ENCODE results near the gene SVEP1. TPM values are rescaled to one million over a fixed set of nuclear protein-coding genes. Genes with fewer than 3 reads are reported as not detected.
"Not testable (repeated sequence)": the region's sequence is repeated elsewhere in the genome, so short reads cannot be mapped to it uniquely, and the experiment has no call there.

The SVEP1 gene
- total RNA-seq, 4 donors from 2014 or later, result 6.1 to 40.1 (median 17.3) TPM

DNA sequence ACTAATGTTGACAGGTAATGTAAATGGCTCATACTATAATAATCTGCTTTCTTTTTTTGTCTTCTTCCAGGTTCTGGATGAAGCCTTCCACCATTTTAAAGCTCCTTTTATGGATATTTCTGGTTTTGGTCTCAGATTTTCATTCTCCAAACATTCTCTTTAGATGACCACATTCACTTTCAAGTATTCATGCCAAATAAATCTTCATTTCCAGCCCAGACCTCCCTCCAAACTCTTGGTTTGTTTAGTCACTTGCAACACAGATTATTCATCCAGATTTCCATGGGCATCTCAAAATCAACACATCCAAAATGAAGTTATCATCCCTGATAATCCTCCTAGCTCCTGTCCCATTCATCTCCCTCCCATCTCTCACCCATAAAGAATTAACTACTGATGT lies 40.3 kb upstream of the SVEP1 start:
- H3K27ac ChIP-seq, result no peak overlapping the region
- H3K4me3 ChIP-seq, result no peak overlapping the region
- H3K4me1 ChIP-seq, result no peaks in the 10 kb centered on the region
- no peak for DNase-seq
- TF ChIP-seq, protein P1, sequence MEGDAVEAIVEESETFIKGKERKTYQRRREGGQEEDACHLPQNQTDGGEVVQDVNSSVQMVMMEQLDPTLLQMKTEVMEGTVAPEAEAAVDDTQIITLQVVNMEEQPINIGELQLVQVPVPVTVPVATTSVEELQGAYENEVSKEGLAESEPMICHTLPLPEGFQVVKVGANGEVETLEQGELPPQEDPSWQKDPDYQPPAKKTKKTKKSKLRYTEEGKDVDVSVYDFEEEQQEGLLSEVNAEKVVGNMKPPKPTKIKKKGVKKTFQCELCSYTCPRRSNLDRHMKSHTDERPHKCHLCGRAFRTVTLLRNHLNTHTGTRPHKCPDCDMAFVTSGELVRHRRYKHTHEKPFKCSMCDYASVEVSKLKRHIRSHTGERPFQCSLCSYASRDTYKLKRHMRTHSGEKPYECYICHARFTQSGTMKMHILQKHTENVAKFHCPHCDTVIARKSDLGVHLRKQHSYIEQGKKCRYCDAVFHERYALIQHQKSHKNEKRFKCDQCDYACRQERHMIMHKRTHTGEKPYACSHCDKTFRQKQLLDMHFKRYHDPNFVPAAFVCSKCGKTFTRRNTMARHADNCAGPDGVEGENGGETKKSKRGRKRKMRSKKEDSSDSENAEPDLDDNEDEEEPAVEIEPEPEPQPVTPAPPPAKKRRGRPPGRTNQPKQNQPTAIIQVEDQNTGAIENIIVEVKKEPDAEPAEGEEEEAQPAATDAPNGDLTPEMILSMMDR (IDR thresholded peaks at IDR 0.05), result no peak
- no peak for TF ChIP-seq POLR2A (IDR thresholded peaks at IDR 0.05)
- no peaks in the 10 kb centered on the region for H3K27me3 ChIP-seq
- H3K36me3 ChIP-seq, result no peaks in the 10 kb centered on the region
- H3K9me3 ChIP-seq, result no peaks in the 10 kb centered on the region

DNA sequence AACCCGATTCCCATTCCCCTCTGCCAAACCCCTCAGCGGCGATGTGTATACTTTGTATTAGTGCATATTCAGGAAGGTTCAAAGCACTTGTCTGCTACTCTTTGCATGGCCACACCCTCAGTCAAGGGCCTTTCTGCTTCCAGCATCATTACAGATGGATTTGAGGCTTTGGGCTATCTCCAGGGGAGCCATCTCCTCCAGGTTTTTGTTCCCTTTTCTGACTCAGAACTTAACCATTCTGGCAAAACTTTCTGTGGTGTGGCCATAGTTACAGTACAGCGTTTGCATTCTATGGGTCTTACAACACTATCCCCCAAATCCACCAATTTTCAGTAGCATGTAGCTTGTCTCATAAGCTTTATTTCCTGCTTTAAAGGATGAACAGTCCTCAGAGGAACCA lies 36.0 kb upstream of the SVEP1 start:
- Histone ChIP-seq H3K36me3 (no peaks in the 10 kb centered on the region), H3K27ac (no peak overlapping the region), H3K4me3 (no peak overlapping the region), H3K27me3 (no peaks in the 10 kb centered on the region), H3K9me3 (no peaks in the 10 kb centered on the region), H3K4me1 (no peaks in the 10 kb centered on the region)
- TF ChIP-seq, protein P1 (IDR thresholded peaks at IDR 0.05), result no peak
- no peak for TF ChIP-seq POLR2A (IDR thresholded peaks at IDR 0.05)
- no peak for DNase-seq

DNA sequence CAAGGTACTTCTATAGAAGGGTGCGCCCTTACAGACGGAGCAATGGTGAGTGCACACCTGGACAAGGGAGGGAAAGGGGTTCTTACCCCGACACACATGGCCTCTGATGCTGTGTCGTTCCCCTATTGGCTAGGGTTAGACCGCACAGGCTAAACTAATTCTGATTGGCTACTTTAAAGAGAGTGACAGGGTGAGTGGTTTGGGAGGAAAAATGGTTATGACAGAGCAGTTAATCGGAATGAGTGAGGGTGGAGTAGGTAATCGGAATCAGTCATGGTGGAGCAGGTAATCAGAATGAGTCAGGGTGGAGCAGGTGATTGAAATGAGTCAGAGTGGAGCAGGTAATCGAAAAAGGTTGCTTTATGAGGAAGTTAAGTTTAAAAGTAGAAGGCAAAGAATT lies 35.0 kb upstream of the SVEP1 start:
- not testable (repeated sequence) for H3K4me1 ChIP-seq, H3K27ac ChIP-seq, H3K27me3 ChIP-seq, H3K9me3 ChIP-seq, DNase-seq, H3K36me3 ChIP-seq, H3K4me3 ChIP-seq

DNA sequence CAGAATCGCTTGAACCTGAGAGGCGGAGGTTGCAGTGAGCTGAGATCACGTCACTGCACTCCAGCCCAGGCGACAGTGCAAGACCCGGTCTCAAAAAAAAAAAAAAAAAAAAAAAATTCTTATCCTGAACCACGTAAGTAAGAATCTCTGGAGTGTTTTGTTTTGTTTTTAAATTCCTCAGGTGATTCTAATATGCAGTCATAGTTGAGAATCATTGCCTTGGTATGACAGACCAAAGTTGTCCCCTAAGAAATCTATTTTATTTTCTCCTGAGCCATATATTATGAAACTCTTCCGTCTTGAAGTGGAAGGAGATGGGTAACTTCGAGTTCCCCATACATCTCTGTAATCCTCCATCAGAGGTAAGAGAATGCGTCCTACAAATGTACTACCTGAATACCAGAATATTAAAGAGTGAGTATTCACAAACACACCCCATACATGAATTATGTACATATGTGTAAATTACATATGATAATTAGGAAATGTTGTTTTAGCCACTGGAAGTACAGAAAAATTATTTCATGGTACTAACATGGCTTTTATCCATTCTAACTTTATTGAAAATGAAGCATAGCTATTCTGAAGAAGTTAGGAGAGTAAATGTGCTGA lies 26.7 kb upstream of the SVEP1 start:
- H3K9me3 ChIP-seq, result no peaks in the 10 kb centered on the region
- TF ChIP-seq POLR2A (IDR thresholded peaks at IDR 0.05), result no peak
- TF ChIP-seq, protein P1 (IDR thresholded peaks at IDR 0.05), result no peak
- no peaks in the 10 kb centered on the region for H3K36me3 ChIP-seq
- H3K4me3 ChIP-seq, result no peak overlapping the region
- H3K27ac ChIP-seq, result no peak overlapping the region
- H3K27me3 ChIP-seq, result no peaks in the 10 kb centered on the region
- H3K4me1 ChIP-seq, result no peaks in the 10 kb centered on the region
- DNase-seq, result no peak

DNA sequence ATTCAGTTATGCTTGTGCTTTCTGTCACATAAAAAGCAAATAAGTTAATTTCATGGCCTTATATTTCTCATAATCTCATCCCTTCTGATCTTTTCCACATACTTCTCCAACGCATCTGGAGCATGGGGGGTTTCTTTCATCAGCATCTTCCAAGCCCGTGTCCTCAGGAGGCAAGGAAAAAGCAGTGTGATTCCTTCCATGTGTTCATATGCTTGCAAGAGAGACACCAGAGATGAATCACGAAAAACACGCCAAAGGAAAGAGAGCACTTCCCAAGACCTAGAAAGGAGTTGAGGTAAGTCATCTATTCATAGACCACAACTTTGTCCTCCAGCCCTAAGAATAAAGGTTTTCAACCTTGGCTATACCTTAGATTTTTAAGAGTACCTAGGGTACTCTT lies 26.0 kb upstream of the SVEP1 start:
- no peaks in the 10 kb centered on the region for H3K27me3 ChIP-seq
- H3K9me3 ChIP-seq, result no peaks in the 10 kb centered on the region
- H3K4me1 ChIP-seq, result no peaks in the 10 kb centered on the region
- TF ChIP-seq POLR2A (IDR thresholded peaks at IDR 0.05), result no peak
- TF ChIP-seq, protein P1 (IDR thresholded peaks at IDR 0.05), result no peak
- no peak overlapping the region for H3K4me3 ChIP-seq
- no peak overlapping the region for H3K27ac ChIP-seq
- H3K36me3 ChIP-seq, result no peaks in the 10 kb centered on the region
- DNase-seq, result no peak

DNA sequence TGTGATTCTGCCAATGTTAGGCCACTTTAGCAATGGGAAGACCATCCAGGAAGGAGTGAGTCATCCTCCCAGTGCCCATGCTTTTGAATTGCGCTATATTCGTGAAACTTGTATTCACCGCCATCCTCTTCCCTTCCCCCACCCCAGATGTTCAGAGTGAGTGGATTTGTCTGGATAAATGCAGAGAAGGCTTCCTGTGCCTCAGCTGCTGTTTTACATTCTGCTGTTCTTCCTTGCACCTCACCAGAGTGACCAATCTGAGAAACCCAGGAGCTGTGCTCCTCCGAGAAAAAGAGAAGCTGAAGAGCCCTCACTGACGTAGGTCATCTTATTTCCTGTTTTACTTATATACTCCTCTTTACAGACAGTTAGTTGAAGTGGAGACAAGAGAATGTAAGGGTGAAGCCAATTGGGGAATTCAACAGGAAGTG lies 24.6 kb upstream of the SVEP1 start:
- H3K4me1 ChIP-seq, result no peaks in the 10 kb centered on the region
- H3K27ac ChIP-seq, result no peak overlapping the region
- no peaks in the 10 kb centered on the region for H3K27me3 ChIP-seq
- no peak overlapping the region for H3K4me3 ChIP-seq
- TF ChIP-seq POLR2A (IDR thresholded peaks at IDR 0.05), result no peak
- TF ChIP-seq, protein P1 (IDR thresholded peaks at IDR 0.05), result no peak
- H3K9me3 ChIP-seq, result no peaks in the 10 kb centered on the region
- H3K36me3 ChIP-seq, result no peaks in the 10 kb centered on the region
- DNase-seq, result no peak

All from Peyer's patch (tissue), 4 donors.